ENCODE measurements around the gene SYNM.
"Not testable (repeated sequence)": the region's sequence is repeated elsewhere in the genome, so short reads cannot be mapped to it uniquely, and the experiment has no call there.

SYNM gene

GRCh38 chr15:99104788-99105513 lies at the start of gene SYNM:
TSS of gene SYNM (plus strand) at chr15:99105080. CDS start at chr15:99105200, 120 bp downstream.
- DNase-seq, result peak; percentile 64

GRCh38 chr15:99055555-99056134 lies 49.2 kb upstream of the SYNM start:
- no peak for DNase-seq

- no peak for DNase-seq
These were observed 47.9 kb upstream of the SYNM start for GRCh38 chr15:99057020-99057419.

- no peak for DNase-seq
These were observed 47.0 kb upstream of the SYNM start for GRCh38 chr15:99057697-99058420.

GRCh38 chr15:99058421-99058870 lies 46.4 kb upstream of the SYNM start:
- no peak for DNase-seq

GRCh38 chr15:99059010-99059981 lies 45.6 kb upstream of the SYNM start:
- DNase-seq, result peak; percentile 60

GRCh38 chr15:99060186-99060585 lies 44.7 kb upstream of the SYNM start:
- DNase-seq, result not testable (repeated sequence)

- no peak for DNase-seq
These were observed 42.7 kb upstream of the SYNM start for GRCh38 chr15:99062226-99062625.

- DNase-seq, result no peak
These were observed 36.7 kb upstream of the SYNM start for GRCh38 chr15:99068186-99068585.

GRCh38 chr15:99070208-99070607 lies 34.7 kb upstream of the SYNM start:
- no peak for DNase-seq

- no peak for DNase-seq
These were observed 33.7 kb upstream of the SYNM start for GRCh38 chr15:99071091-99071680.

- no peak for DNase-seq
These were observed 31.7 kb upstream of the SYNM start for GRCh38 chr15:99073008-99073717.

- no peak for DNase-seq
These were observed 30.4 kb upstream of the SYNM start for GRCh38 chr15:99074446-99074845.

GRCh38 chr15:99075059-99075652 lies 29.7 kb upstream of the SYNM start:
- DNase-seq, result not testable (repeated sequence)

- DNase-seq, result no peak
These were observed 28.8 kb upstream of the SYNM start for GRCh38 chr15:99076109-99076508.

- DNase-seq, result peak; percentile 56
These were observed 28.1 kb upstream of the SYNM start for GRCh38 chr15:99076555-99077308.

- DNase-seq, result no peak
These were observed 22.1 kb upstream of the SYNM start for GRCh38 chr15:99082798-99083197.

- DNase-seq, result no peak
These were observed 19.9 kb upstream of the SYNM start for GRCh38 chr15:99084965-99085364.

GRCh38 chr15:99085413-99086326 lies 19.2 kb upstream of the SYNM start:
- peak; percentile 9 for DNase-seq

Measured in stimulated activated CD8-positive, alpha-beta memory T cell treated with anti-CD3 and anti-CD28 coated beads, Interleukin-4, amount 100 ng/mL, for 48 hours (primary cell).